ENCODE data around the gene RASA1.

Gene RASA1

DNA sequence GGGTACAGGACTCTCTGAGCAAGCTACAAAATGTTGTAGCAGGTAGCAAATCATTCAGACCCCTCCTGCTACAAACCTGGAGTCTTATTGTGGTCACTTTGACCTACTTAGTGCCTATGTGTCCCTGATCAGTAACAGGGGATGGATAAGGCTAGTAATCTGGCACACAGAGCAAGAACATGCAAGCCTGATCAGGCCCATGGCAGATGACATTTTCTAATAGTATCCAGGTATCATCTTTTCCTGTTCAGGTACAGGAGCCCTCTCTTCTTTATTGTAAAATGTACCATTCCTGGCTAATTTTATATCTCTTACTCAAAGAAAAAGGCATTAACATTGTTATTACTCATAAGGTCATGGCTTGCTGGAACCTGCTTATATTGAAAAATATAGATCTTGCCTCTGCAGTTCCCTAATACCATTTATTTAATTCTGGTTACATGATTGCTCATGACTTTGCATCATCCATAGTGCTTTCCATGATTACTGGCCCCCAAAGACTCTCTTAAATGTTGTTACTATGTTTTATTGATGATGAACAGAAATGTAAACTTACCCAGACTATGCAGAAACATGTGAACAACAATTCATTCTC lies 163.3 kb downstream of the RASA1 start:
- no peaks in the 10 kb centered on the region for H3K9me2 ChIP-seq (replicated peaks; ENCODE audit: control insufficient read depth, low read length)
- no peaks in the 10 kb centered on the region for H3K4me1 ChIP-seq (ENCODE audit: control insufficient read depth, low read length)
- no peaks in the 10 kb centered on the region for H3F3A ChIP-seq (ENCODE audit: control insufficient read depth, insufficient read depth)
- no peaks in the 10 kb centered on the region for H3K9me3 ChIP-seq (ENCODE audit: control insufficient read depth, insufficient read depth, low read length)
- no peaks in the 10 kb centered on the region for H3K27me3 ChIP-seq (ENCODE audit: control insufficient read depth, low read length)
- no peaks in the 10 kb centered on the region for H3K36me3 ChIP-seq (ENCODE audit: control insufficient read depth, low read length)
- H3K27ac ChIP-seq (ENCODE audit: low read depth, low read length): no peak overlapping the region
- H3K79me2 ChIP-seq (ENCODE audit: control insufficient read depth, low read length): no peaks in the 10 kb centered on the region
- H4K20me1 ChIP-seq (ENCODE audit: control insufficient read depth, insufficient read depth, low read depth, low read length): no peaks in the 10 kb centered on the region
- H3K4me2 ChIP-seq (ENCODE audit: low read length): no peak overlapping the region
- no peak overlapping the region for H3K4me3 ChIP-seq (ENCODE audit: low read length)
- TF ChIP-seq, protein P1, sequence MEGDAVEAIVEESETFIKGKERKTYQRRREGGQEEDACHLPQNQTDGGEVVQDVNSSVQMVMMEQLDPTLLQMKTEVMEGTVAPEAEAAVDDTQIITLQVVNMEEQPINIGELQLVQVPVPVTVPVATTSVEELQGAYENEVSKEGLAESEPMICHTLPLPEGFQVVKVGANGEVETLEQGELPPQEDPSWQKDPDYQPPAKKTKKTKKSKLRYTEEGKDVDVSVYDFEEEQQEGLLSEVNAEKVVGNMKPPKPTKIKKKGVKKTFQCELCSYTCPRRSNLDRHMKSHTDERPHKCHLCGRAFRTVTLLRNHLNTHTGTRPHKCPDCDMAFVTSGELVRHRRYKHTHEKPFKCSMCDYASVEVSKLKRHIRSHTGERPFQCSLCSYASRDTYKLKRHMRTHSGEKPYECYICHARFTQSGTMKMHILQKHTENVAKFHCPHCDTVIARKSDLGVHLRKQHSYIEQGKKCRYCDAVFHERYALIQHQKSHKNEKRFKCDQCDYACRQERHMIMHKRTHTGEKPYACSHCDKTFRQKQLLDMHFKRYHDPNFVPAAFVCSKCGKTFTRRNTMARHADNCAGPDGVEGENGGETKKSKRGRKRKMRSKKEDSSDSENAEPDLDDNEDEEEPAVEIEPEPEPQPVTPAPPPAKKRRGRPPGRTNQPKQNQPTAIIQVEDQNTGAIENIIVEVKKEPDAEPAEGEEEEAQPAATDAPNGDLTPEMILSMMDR (IDR thresholded peaks at IDR 0.05; ENCODE audit: low read depth, low read length, poor library complexity, severe bottlenecking): no peak
- no peak for TF ChIP-seq EZH2phosphoT487 (IDR thresholded peaks at IDR 0.05; ENCODE audit: borderline replicate concordance, low read length)

DNA sequence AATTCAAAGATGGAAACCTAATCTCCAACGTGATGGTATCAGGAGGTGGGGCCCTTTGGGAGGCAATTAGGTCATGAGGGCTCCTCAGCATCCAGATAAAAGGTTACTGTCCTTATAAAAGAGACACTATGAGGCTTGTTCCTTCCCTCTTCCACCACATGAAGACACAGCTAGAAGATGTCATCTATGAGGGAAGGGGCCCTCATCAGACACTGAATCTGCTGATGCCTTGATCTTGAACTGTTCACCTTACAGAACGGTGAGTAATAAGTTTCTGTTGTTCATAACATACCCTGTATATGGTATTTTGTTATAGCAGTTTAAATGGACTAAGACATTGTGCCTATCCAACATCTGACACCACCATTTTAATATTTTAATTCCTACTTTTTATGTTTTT lies 164.8 kb downstream of the RASA1 start:
- H3K4me2 ChIP-seq (ENCODE audit: low read length): no peak overlapping the region
- no peaks in the 10 kb centered on the region for H3K9me3 ChIP-seq (ENCODE audit: control insufficient read depth, insufficient read depth, low read length)
- no peaks in the 10 kb centered on the region for H3F3A ChIP-seq (ENCODE audit: control insufficient read depth, insufficient read depth)
- no peak overlapping the region for H3K4me3 ChIP-seq (ENCODE audit: low read length)
- H4K20me1 ChIP-seq (ENCODE audit: control insufficient read depth, insufficient read depth, low read depth, low read length): no peaks in the 10 kb centered on the region
- no peaks in the 10 kb centered on the region for H3K27me3 ChIP-seq (ENCODE audit: control insufficient read depth, low read length)
- no peaks in the 10 kb centered on the region for H3K9me2 ChIP-seq (replicated peaks; ENCODE audit: control insufficient read depth, low read length)
- H3K36me3 ChIP-seq (ENCODE audit: control insufficient read depth, low read length): no peaks in the 10 kb centered on the region
- no peak for TF ChIP-seq EZH2phosphoT487 (IDR thresholded peaks at IDR 0.05; ENCODE audit: borderline replicate concordance, low read length)
- TF ChIP-seq, protein P1 (IDR thresholded peaks at IDR 0.05; ENCODE audit: low read depth, low read length, poor library complexity, severe bottlenecking): no peak
- H3K4me1 ChIP-seq (ENCODE audit: control insufficient read depth, low read length): no peaks in the 10 kb centered on the region
- no peaks in the 10 kb centered on the region for H3K79me2 ChIP-seq (ENCODE audit: control insufficient read depth, low read length)
- no peak overlapping the region for H3K27ac ChIP-seq (ENCODE audit: low read depth, low read length)

DNA sequence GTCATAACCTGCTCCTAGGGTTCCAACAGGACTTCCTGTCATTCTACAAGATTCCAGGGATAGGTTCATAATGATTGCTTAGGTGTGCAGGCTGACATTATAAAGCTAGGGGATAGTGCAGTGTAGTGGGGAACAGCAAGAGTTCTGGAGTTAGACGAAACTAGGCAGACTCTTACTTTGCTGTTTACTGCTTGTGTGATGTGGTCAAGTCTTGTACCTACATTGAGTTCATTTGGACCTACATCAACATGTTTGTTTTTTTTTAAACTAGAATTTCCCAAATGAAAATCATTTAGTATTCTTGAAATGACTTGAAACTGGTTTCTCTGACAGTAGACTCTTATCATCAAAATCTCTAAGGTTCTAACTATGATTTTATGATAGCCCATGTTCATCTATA lies 166.3 kb downstream of the RASA1 start:
- H4K20me1 ChIP-seq (ENCODE audit: control insufficient read depth, insufficient read depth, low read depth, low read length): no peaks in the 10 kb centered on the region
- H3K9me3 ChIP-seq (ENCODE audit: control insufficient read depth, insufficient read depth, low read length): no peaks in the 10 kb centered on the region
- TF ChIP-seq, protein P1 (IDR thresholded peaks at IDR 0.05; ENCODE audit: low read depth, low read length, poor library complexity, severe bottlenecking): no peak
- no peak for TF ChIP-seq EZH2phosphoT487 (IDR thresholded peaks at IDR 0.05; ENCODE audit: borderline replicate concordance, low read length)
- no peaks in the 10 kb centered on the region for H3K9me2 ChIP-seq (replicated peaks; ENCODE audit: control insufficient read depth, low read length)
- no peak overlapping the region for H3K4me3 ChIP-seq (ENCODE audit: low read length)
- no peak overlapping the region for H3K4me2 ChIP-seq (ENCODE audit: low read length)
- no peaks in the 10 kb centered on the region for H3K79me2 ChIP-seq (ENCODE audit: control insufficient read depth, low read length)
- no peaks in the 10 kb centered on the region for H3K36me3 ChIP-seq (ENCODE audit: control insufficient read depth, low read length)
- no peaks in the 10 kb centered on the region for H3K27me3 ChIP-seq (ENCODE audit: control insufficient read depth, low read length)
- no peaks in the 10 kb centered on the region for H3F3A ChIP-seq (ENCODE audit: control insufficient read depth, insufficient read depth)
- no peaks in the 10 kb centered on the region for H3K4me1 ChIP-seq (ENCODE audit: control insufficient read depth, low read length)
- H3K27ac ChIP-seq (ENCODE audit: low read depth, low read length): no peak overlapping the region

All from DOHH2 (cell line).